PC-9 (cell line): ENCODE results near the gene GPS1. TPM values are rescaled to one million over a fixed set of nuclear protein-coding genes. Genes with fewer than 3 reads are reported as not detected.

Experiments
- BruUV-seq: library from RNA; stranded (reverse); fragments of 400-500 nt; replicated peaks from 2 replicates; lab custom pipeline; 2021; lab: Mats Ljungman, UMichigan
- CTCF ChIA-PET: fragments of 300-600 bp; sonication (Branson Sonifier 250); formaldehyde crosslinking; loops from one replicate; lab custom pipeline; 2022; ENCODE audit warnings: antibody characterized with exemption; lab: Charles Lee
- POLR2A ChIA-PET: fragments of 300-600 bp; sonication (Branson Sonifier 250); formaldehyde crosslinking; loops from one replicate; lab custom pipeline; 2022; ENCODE audit warnings: antibody characterized with exemption; ENCODE audit not compliant: unreplicated experiment; lab: Charles Lee
- DNase-seq, 2 experiments: peaks; one replicate each; pipeline versions ENCODE4 v3.0.0 to v3.0.0-alpha.2; 2015 to 2022; ENCODE audit warnings: mixed read lengths in 1 of 2
- H2AFZ ChIP-seq: fragments of 200-600 bp; sonication (generic); 2 replicates; pipeline ENCODE4 v1.8.1; 2017; ENCODE audit warnings: antibody characterized with exemption
- H3F3A ChIP-seq: fragments of 200-600 bp; sonication (generic); 2 replicates; pipeline ENCODE4 v1.8.1; 2017; ENCODE audit warnings: antibody characterized with exemption, mild to moderate bottlenecking, low read depth; ENCODE audit not compliant: insufficient read depth
- H3K27ac ChIP-seq: fragments of 200-600 bp; sonication (generic); 2 replicates; pipeline ENCODE4 v1.6.1; 2016; ENCODE audit warnings: mixed run types
- H3K27me3 ChIP-seq: fragments of 200-600 bp; sonication (generic); 2 replicates; pipeline ENCODE4 v1.6.1; 2016; ENCODE audit warnings: low read depth, mixed run types; ENCODE audit not compliant: insufficient read depth
- H3K36me3 ChIP-seq: fragments of 200-600 bp; sonication (generic); 2 replicates; pipeline ENCODE4 v1.6.1; 2016; ENCODE audit warnings: low read depth, mixed run types
- H3K4me1 ChIP-seq: fragments of 200-600 bp; sonication (generic); replicated peaks from 2 replicates; pipeline ENCODE4 v1.6.1; 2016; ENCODE audit warnings: mixed run types; ENCODE audit not compliant: insufficient read depth
- H3K4me2 ChIP-seq: fragments of 200-600 bp; sonication (generic); 2 replicates; pipeline ENCODE4 v1.6.1; 2017; ENCODE audit warnings: mixed run types
- H3K4me3 ChIP-seq: fragments of 200-600 bp; sonication (generic); 2 replicates; pipeline ENCODE4 v1.6.1; 2016; ENCODE audit warnings: mixed run types
- H3K79me2 ChIP-seq: fragments of 200-600 bp; sonication (generic); 2 replicates; pipeline ENCODE4 v1.6.1; 2017; ENCODE audit warnings: low read depth, mixed run types
- H3K9me2 ChIP-seq: fragments of 200-600 bp; sonication (generic); 2 replicates; pipeline ENCODE4 v1.8.1; 2017; ENCODE audit warnings: mild to moderate bottlenecking; ENCODE audit not compliant: insufficient read depth
- H3K9me3 ChIP-seq: fragments of 200-600 bp; sonication (generic); 2 replicates; pipeline ENCODE4 v1.8.1; 2016; ENCODE audit warnings: low read depth; ENCODE audit not compliant: insufficient read depth
- H4K20me1 ChIP-seq: fragments of 200-600 bp; sonication (generic); 2 replicates; pipeline ENCODE4 v1.8.1; 2017; ENCODE audit not compliant: insufficient read depth
- CTCF ChIP-seq: fragments of 200-600 bp; sonication (generic); conservative IDR thresholded peaks from 2 replicates; pipeline ENCODE4 v1.6.1; 2017; ENCODE audit warnings: mixed run types, antibody characterized with exemption, mild to moderate bottlenecking, moderate library complexity
- EZH2 ChIP-seq: fragments of 200-600 bp; sonication (generic); IDR thresholded peaks from 2 replicates; pipeline ENCODE4 v1.8.0; 2017; ENCODE audit warnings: antibody characterized with exemption, low read depth
- intact Hi-C: fragments of 100-400 bp; cut with micrococcal nuclease; formaldehyde crosslinking; loops from one replicate; pipeline ENCODE4 v1.10.0; 2022; ENCODE audit not compliant: unreplicated experiment
- total RNA-seq: library from RNA; stranded (reverse); gene quantifications from 2 replicates; pipeline ENCODE4 v1.2.3, GENCODE V29; 2021

The GPS1 gene
- total RNA-seq, 1 experiment from 2014 or later, result 121 TPM

GRCh38 chr17:82060614-82061013 lies 8.9 kb downstream of the GPS1 start:
- Histone ChIP-seq H4K20me1 (no peaks in the 10 kb centered on the region), H3K36me3 (no peaks in the 10 kb centered on the region), H3K27ac (no peak overlapping the region), H3F3A (no peaks in the 10 kb centered on the region), H3K4me3 (no peak overlapping the region), H3K9me3 (no peaks in the 10 kb centered on the region), H3K79me2 (peaks cover 17% of the 10 kb centered on the region; the same call in 1 of the 2 replicates), H3K9me2 (no peaks in the 10 kb centered on the region), H3K27me3 (no peaks in the 10 kb centered on the region), H3K4me2 (no peak overlapping the region), H3K4me1 (0 out of 2 replicates have a peak, but pooled peaks cover 5% of the 10 kb centered on the region), H2AFZ (no peak overlapping the region)
- ChIA-PET POLR2A (no interaction called here), CTCF (no interaction called here)
- intact Hi-C loops, result no loop called here
- DNase-seq, result no peak
- no TSS peak for BruUV-seq
- no peak for TF ChIP-seq EZH2
- TF ChIP-seq CTCF, result no peak

- no peak overlapping the region for H3K4me3 ChIP-seq
- no peaks in the 10 kb centered on the region for H3K36me3 ChIP-seq
- H3K27me3 ChIP-seq, result no peaks in the 10 kb centered on the region
- ChIA-PET POLR2A (no interaction called here), CTCF (no interaction called here)
- no peak for TF ChIP-seq EZH2
- TF ChIP-seq CTCF, result no peak
- intact Hi-C loops, result no loop called here
- DNase-seq, result no peak
- BruUV-seq, result no TSS peak
- H3F3A ChIP-seq, result no peaks in the 10 kb centered on the region
- H3K4me1 ChIP-seq, result peaks cover 9% of the 10 kb centered on the region; the same call in 1 of the 2 replicates
- H3K4me2 ChIP-seq, result no peak overlapping the region
- no peaks in the 10 kb centered on the region for H3K9me3 ChIP-seq
- H3K27ac ChIP-seq, result no peak overlapping the region
- H3K79me2 ChIP-seq, result peaks cover 17% of the 10 kb centered on the region; the same call in 1 of the 2 replicates
- no peak overlapping the region for H2AFZ ChIP-seq
- no peaks in the 10 kb centered on the region for H3K9me2 ChIP-seq
- H4K20me1 ChIP-seq, result no peaks in the 10 kb centered on the region
Observed at GRCh38 chr17:82061047-82061925, 9.6 kb downstream of the GPS1 start.

- H3K27me3 ChIP-seq, result no peaks in the 10 kb centered on the region
- H3K9me3 ChIP-seq, result no peaks in the 10 kb centered on the region
- no peaks in the 10 kb centered on the region for H3K36me3 ChIP-seq
- no peak overlapping the region for H3K27ac ChIP-seq
- H3K4me1 ChIP-seq, result peaks cover 9% of the 10 kb centered on the region; the same call in 1 of the 2 replicates
- H4K20me1 ChIP-seq, result no peaks in the 10 kb centered on the region
- H3K79me2 ChIP-seq, result peaks cover 17% of the 10 kb centered on the region; the same call in 1 of the 2 replicates
- TF ChIP-seq CTCF (no peak), EZH2 (no peak)
- no peak overlapping the region for H3K4me3 ChIP-seq
- intact Hi-C loops, result no loop called here
- BruUV-seq, result no TSS peak
- no peak for DNase-seq
- no peaks in the 10 kb centered on the region for H3F3A ChIP-seq
- POLR2A ChIA-PET, result no interaction called here
- CTCF ChIA-PET, result no interaction called here
- no peak overlapping the region for H3K4me2 ChIP-seq
- H3K9me2 ChIP-seq, result no peaks in the 10 kb centered on the region
- H2AFZ ChIP-seq, result no peak overlapping the region
Observed at GRCh38 chr17:82062076-82062983, 10.6 kb downstream of the GPS1 start.
